ENCODE results near the gene SLC38A9. TPM values are rescaled to one million over a fixed set of nuclear protein-coding genes. Genes with fewer than 3 reads are reported as not detected.

The SLC38A9 gene
- total and polyA plus RNA-seq, 2 of the 8 experiments (the other 6 are each of a cell fraction or from before 2014, with no cell fraction given): 29.2 to 43.7 TPM

- TF ChIP-seq, protein P1, sequence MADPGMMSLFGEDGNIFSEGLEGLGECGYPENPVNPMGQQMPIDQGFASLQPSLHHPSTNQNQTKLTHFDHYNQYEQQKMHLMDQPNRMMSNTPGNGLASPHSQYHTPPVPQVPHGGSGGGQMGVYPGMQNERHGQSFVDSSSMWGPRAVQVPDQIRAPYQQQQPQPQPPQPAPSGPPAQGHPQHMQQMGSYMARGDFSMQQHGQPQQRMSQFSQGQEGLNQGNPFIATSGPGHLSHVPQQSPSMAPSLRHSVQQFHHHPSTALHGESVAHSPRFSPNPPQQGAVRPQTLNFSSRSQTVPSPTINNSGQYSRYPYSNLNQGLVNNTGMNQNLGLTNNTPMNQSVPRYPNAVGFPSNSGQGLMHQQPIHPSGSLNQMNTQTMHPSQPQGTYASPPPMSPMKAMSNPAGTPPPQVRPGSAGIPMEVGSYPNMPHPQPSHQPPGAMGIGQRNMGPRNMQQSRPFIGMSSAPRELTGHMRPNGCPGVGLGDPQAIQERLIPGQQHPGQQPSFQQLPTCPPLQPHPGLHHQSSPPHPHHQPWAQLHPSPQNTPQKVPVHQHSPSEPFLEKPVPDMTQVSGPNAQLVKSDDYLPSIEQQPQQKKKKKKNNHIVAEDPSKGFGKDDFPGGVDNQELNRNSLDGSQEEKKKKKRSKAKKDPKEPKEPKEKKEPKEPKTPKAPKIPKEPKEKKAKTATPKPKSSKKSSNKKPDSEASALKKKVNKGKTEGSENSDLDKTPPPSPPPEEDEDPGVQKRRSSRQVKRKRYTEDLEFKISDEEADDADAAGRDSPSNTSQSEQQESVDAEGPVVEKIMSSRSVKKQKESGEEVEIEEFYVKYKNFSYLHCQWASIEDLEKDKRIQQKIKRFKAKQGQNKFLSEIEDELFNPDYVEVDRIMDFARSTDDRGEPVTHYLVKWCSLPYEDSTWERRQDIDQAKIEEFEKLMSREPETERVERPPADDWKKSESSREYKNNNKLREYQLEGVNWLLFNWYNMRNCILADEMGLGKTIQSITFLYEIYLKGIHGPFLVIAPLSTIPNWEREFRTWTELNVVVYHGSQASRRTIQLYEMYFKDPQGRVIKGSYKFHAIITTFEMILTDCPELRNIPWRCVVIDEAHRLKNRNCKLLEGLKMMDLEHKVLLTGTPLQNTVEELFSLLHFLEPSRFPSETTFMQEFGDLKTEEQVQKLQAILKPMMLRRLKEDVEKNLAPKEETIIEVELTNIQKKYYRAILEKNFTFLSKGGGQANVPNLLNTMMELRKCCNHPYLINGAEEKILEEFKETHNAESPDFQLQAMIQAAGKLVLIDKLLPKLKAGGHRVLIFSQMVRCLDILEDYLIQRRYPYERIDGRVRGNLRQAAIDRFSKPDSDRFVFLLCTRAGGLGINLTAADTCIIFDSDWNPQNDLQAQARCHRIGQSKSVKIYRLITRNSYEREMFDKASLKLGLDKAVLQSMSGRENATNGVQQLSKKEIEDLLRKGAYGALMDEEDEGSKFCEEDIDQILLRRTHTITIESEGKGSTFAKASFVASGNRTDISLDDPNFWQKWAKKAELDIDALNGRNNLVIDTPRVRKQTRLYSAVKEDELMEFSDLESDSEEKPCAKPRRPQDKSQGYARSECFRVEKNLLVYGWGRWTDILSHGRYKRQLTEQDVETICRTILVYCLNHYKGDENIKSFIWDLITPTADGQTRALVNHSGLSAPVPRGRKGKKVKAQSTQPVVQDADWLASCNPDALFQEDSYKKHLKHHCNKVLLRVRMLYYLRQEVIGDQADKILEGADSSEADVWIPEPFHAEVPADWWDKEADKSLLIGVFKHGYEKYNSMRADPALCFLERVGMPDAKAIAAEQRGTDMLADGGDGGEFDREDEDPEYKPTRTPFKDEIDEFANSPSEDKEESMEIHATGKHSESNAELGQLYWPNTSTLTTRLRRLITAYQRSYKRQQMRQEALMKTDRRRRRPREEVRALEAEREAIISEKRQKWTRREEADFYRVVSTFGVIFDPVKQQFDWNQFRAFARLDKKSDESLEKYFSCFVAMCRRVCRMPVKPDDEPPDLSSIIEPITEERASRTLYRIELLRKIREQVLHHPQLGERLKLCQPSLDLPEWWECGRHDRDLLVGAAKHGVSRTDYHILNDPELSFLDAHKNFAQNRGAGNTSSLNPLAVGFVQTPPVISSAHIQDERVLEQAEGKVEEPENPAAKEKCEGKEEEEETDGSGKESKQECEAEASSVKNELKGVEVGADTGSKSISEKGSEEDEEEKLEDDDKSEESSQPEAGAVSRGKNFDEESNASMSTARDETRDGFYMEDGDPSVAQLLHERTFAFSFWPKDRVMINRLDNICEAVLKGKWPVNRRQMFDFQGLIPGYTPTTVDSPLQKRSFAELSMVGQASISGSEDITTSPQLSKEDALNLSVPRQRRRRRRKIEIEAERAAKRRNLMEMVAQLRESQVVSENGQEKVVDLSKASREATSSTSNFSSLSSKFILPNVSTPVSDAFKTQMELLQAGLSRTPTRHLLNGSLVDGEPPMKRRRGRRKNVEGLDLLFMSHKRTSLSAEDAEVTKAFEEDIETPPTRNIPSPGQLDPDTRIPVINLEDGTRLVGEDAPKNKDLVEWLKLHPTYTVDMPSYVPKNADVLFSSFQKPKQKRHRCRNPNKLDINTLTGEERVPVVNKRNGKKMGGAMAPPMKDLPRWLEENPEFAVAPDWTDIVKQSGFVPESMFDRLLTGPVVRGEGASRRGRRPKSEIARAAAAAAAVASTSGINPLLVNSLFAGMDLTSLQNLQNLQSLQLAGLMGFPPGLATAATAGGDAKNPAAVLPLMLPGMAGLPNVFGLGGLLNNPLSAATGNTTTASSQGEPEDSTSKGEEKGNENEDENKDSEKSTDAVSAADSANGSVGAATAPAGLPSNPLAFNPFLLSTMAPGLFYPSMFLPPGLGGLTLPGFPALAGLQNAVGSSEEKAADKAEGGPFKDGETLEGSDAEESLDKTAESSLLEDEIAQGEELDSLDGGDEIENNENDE (IDR thresholded peaks at IDR 0.05; ENCODE audit: insufficient replicate concordance, low read length): no peak
- TF ChIP-seq CREB1 (IDR thresholded peaks at IDR 0.05) (no peak), TBP (IDR thresholded peaks at IDR 0.05; ENCODE audit: low read depth, low read length) (no peak), SP2 (IDR thresholded peaks at IDR 0.05; ENCODE audit: low read length) (no peak), ASH2L (IDR thresholded peaks at IDR 0.05; ENCODE audit: low read length) (no peak), SP1 (IDR thresholded peaks at IDR 0.05; ENCODE audit: low read depth, low read length) (no peak), NANOG (IDR thresholded peaks at IDR 0.05; ENCODE audit: insufficient read depth, low read depth, low read length, poor library complexity, severe bottlenecking) (no peak), JUN (IDR thresholded peaks at IDR 0.05; ENCODE audit: low read depth, low read length) (no peak), POU5F1 (IDR thresholded peaks at IDR 0.05; ENCODE audit: low read depth, low read length) (no peak), CHD2 (IDR thresholded peaks at IDR 0.05; ENCODE audit: low read length) (no peak)
- TF ChIP-seq, protein P2, sequence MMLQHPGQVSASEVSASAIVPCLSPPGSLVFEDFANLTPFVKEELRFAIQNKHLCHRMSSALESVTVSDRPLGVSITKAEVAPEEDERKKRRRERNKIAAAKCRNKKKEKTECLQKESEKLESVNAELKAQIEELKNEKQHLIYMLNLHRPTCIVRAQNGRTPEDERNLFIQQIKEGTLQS (IDR thresholded peaks at IDR 0.05; ENCODE audit: insufficient read depth, low read depth, low read length): no peak
Observed at GRCh38 chr5:55742778-55743177, 30.7 kb upstream of the SLC38A9 start (continued).

Measured in H1 (cell line).